NT2/D1 (cell line): ENCODE results near the gene GID4.

ENCODE experiments used
- YY1 ChIP-seq: IDR thresholded peaks from 2 replicates; pipeline ENCODE4 v1.6.1; 2011; ENCODE audit not compliant: insufficient read length, insufficient read depth
- ZNF274 ChIP-seq: IDR thresholded peaks from 2 replicates; pipeline ENCODE4 v1.6.1; 2011; ENCODE audit warnings: mild to moderate bottlenecking, low read depth, low read length

GRCh38 chr17:18004345-18004744, 34.9 kb upstream of the GID4 start:
- TF ChIP-seq ZNF274 (no peak), YY1 (no peak)
